Dedifferentiated amniotic fluid mesenchymal stem cell (primary cell): ENCODE results near the gene CLEC11A.
"Not testable (repeated sequence)": the region's sequence is repeated elsewhere in the genome, so short reads cannot be mapped to it uniquely, and the experiment has no call there.

ENCODE experiments used
- DNase-seq: peaks from one replicate; pipeline ENCODE4 v3.0.0-alpha.2; 2016; ENCODE audit errors: extremely low spot score

Gene CLEC11A

GRCh38 chr19:50759076-50759475 lies 35.9 kb downstream of the CLEC11A start:
- not testable (repeated sequence) for DNase-seq

GRCh38 chr19:50759886-50760285 lies 36.7 kb downstream of the CLEC11A start:
- no peak for DNase-seq

GRCh38 chr19:50761501-50761900 lies 38.3 kb downstream of the CLEC11A start:
- DNase-seq, result not testable (repeated sequence)

- not testable (repeated sequence) for DNase-seq
Measured at GRCh38 chr19:50763521-50763920, 40.4 kb downstream of the CLEC11A start.

GRCh38 chr19:50764409-50764808 lies 41.2 kb downstream of the CLEC11A start:
- DNase-seq, result no peak

GRCh38 chr19:50766746-50767145 lies 43.6 kb downstream of the CLEC11A start:
- DNase-seq, result not testable (repeated sequence)

GRCh38 chr19:50767263-50767662 lies 44.1 kb downstream of the CLEC11A start:
- DNase-seq, result not testable (repeated sequence)

GRCh38 chr19:50768277-50768676 lies 45.1 kb downstream of the CLEC11A start:
- DNase-seq, result no peak

- not testable (repeated sequence) for DNase-seq
Measured at GRCh38 chr19:50770164-50770563, 47.0 kb downstream of the CLEC11A start, which contains the start of gene GPR32. Gene GPR32, plus strand, starts transcription at chr19:50770464. Its CDS starts 137 bp downstream, at chr19:50770601.

GRCh38 chr19:50770888-50771287 lies 47.7 kb downstream of the CLEC11A start:
- no peak for DNase-seq

- no peak for DNase-seq
Measured at GRCh38 chr19:50772476-50772875, 49.3 kb downstream of the CLEC11A start.

- DNase-seq, result not testable (repeated sequence)
Measured at GRCh38 chr19:50772912-50773311, 49.7 kb downstream of the CLEC11A start.

- DNase-seq, result not testable (repeated sequence)
Measured at GRCh38 chr19:50773454-50773853, 50.3 kb downstream of the CLEC11A start.
